CD4-positive, alpha-beta T cell treated with Interleukin-15 for 1 hour (primary cell): ENCODE measurements around the gene WFDC10A.
"Not testable (repeated sequence)": the region's sequence is repeated elsewhere in the genome, so short reads cannot be mapped to it uniquely, and the experiment has no call there.

Experiments used
- DNase-seq: peaks from one replicate; pipeline ENCODE4 v3.0.0-alpha.2; 2020

WFDC10A gene

DNA sequence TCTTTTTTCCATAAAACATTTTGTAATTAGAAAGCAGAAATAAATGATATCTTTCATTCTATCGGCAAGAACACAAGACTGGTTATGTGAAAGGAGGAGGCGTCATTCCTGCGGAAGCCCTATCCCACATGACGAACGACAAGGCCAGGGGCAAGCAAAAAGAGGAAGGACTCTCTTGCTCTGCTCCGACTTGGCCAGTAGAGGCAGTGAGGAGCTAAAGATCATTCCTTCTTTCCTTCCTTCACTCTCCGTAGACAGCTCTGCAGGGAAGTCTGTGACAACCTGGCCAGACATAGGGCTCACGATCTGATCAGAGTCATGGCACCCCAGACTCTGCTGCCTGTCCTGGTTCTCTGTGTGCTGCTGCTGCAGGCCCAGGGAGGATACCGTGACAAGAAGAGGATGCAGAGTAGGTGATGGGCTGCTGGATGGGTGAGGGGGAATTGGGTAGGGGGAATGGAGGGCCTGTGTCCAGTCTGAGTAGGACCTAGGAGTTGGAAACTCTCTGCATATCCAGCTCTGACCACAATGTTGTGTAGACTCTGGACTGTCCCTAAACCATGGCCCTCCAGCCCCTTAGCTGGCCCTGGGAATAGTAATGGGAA, at the start of gene WFDC10A:
Gene WFDC10A, plus strand, starts transcription at position 244 of the 605 bp plus-strand sequence. Its CDS starts 75 bp downstream, at position 319.
- DNase-seq = peak; percentile 34

DNA sequence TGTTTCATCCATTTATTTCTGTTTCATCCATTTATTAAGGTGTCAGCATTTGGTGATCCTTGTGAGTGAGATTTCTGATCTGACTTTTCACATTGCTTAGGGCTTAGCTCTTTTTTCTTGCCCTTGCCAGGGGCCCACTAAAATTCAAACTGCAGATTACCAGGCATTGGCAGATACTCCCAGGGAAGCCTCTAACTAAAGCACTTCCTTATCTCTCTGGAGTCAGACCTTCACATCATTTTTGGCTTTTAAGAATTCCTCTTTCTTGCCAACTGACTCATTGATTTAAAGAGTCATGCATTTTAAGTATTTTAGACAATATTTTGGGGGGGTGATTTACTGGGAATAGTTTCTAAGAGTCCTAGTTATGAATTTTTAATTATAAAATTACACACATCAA, 47.8 kb upstream of the WFDC10A start:
- no peak for DNase-seq

DNA sequence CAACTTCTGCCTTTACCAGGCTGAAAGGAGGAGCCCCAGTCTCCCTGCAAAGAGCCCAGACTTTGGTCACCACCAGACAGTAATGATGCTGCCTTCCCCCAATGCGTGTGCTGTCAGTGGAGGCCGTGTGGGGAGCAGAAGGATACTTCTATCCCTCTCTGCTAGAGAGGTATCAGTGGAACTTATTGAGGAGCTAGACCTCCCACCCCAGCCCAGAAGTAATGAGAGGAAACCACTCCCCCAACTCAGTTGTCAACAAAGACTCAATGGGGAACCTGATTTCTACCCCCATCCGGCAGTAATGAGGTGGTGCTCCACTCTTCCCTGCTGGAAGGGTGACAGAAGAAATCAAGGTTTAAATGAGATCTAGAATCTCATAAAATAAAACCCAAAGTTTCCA, 46.0 kb upstream of the WFDC10A start:
- DNase-seq = no peak

DNA sequence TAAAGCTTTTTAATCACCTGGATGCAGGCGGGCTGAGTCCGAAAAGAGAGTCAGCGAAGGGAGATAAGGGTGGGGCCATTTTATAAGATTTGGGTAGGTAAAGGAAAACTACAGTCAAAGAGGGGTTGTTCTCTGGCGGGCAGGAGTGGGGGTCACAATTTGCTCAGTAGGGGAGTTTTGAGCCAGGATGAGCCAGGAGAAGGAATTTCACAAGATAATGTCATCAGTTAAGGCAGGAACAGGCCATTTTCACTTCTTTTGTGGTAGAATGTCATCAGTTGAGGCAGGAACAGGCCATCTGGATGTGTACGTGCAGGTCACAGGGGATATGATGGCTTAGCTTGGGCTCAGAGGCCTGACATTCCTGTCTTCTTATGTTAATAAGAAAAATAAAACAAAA, 45.2 kb upstream of the WFDC10A start:
- DNase-seq = not testable (repeated sequence)

DNA sequence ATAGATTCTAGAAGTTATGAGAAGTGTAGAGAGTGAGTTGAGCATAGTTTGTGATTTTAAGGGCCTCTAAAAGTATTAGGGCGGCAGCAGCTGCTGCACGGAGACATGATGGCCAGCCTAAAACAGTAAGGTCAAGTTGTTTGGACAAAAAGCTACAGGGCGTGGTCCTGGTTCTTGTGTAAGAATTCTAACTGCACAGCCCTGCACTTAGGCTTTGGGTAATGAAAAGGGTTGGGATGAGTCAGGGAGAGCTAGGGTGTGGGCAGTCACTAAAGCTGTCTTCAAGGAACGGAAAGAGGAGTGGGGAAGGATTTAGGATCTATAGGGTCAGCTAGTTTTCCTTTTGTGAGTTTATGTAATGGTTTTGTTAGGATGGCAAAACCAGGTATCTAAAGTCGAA, 43.6 kb upstream of the WFDC10A start:
- not testable (repeated sequence) for DNase-seq

DNA sequence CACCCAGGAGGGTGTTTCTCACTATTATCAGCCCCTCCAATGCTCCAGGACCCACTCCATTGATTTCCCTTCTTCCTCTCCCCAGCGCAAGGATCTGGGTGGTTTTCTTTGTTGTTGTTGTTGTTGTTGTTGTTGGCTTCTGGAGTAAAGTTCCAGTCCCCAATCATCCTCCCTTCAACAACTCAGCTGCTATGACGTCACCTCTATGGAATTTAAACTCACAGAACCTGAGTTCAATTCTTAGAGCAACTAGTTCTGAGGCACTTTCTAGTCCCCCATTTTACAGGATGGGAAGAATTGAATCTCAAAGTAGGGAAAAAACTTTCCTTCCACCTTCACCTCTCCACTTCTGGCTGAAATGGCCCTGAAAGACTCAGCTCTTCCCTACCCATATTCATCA, 40.7 kb upstream of the WFDC10A start:
- DNase-seq = no peak

DNA sequence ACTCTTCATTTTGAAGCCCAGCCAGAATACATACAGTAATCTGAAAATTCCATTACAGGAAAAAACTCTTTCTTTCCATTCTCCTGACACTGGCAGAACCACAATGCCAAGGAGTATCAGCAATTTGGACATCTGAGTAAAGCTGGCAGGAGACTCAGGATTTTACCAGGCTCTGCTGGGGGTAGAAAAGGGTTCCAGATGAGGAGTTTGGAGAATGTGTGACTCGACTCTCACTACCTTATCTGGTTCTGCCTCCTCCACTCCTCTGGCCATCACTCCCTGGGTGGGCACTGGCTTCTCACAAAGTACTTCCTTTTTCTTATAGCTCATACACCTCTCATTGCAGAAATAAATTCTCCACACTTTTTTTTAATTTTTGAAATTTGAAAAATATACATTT, 39.8 kb upstream of the WFDC10A start:
- DNase-seq = no peak

DNA sequence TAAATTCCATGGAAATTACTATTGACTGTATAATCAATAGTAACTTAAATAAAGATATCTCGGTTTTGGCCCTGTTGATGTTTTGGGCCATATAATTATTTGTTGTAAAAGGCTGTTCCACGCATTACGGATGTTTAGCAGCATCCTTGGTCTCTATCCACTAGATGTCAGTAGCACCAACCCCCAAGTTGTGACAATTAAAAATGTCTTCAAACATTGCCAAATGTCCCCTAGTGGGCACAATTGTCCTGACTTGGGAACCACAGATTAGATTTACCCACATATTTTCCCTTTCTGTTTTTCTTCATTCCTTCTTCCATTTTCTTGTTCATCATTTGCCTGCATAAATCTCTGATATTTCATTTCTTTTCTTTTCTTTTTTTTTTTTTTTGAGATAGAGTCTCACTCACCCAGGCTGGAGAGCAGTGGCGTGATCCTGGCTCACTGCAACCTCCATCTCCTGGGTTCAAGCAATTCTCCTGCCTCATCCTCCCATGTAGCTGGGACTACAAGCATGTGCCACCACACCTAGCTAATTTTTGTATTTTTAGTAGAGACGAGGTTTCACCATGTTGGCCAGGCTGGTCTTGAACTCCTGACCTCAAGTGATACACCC, 36.9 kb upstream of the WFDC10A start:
- no peak for DNase-seq

DNA sequence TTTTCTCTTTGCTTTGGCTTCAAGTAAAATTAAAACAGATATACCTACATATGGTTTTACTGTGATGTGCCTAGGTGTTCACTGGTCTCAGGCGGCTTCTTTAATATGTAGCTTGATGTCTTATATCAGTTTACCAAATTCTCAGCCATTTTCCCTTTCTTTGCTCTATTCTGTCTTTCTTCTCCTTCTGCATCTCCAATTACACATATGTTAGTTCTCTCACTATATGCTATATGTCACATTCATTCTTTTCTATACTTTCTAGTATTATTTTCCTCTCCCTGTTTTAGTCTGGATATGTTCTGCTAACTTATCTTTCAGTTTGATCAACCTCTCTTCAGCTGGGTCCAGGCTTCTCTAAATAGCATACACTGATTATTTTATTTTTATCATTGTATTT, 36.0 kb upstream of the WFDC10A start:
- DNase-seq = no peak

DNA sequence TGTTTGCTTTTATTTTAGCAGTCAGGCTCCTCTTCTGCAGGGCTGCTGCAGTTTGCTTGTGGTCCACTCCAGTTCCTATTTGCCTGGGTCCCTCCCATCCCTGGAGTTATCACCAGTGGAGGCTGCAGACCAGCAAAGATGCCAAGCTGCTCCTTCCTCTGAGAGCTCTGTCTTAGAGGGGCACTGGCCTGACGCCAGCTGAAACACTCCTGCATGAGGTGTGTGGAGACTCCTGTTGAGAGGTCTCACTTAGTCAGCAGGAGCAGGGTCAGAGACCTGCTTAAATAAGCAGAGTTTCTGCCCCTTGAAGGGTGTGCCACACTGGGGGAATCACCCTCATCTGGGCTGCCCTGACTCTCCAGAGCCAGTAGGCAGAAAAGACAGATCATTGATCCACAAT, 34.3 kb upstream of the WFDC10A start:
- DNase-seq = no peak

DNA sequence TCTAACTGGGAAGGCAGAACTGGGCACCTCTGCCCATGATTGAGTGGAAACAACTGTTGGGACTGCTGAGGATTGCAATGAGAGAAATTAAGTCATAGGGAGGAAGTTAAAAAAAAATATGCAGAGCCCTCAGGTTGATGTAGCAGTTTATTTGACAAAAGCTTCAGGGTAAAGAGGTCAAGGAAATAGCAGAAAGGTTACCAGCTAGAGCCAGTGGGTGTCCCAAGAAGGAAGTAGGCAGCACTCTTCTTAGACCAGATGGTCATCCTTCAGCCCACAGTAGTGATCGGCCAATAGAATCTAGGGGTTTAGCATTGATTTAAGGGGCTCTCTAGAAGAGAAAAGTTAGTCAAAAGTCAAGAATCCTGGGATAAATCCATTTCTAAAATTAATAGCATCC, 21.7 kb upstream of the WFDC10A start:
- no peak for DNase-seq

DNA sequence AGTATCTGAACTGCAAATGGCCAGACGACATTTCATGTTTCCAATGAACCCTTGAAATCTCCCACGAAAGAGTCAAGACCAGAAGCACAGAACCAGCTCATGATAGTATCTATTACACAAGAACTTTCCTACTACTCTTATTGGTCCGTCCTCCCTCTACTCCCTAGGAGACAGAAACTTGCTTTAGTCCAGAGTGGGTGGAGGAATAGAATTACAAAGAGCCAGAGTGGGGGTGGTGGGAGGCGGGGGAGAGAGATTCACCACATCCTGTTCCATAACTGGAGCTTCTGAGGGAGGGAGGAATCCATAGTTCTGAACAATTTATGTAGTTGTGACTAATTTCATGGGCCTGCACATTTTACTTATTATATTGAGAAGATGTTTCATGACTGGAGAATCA, 18.5 kb upstream of the WFDC10A start:
- no peak for DNase-seq

DNA sequence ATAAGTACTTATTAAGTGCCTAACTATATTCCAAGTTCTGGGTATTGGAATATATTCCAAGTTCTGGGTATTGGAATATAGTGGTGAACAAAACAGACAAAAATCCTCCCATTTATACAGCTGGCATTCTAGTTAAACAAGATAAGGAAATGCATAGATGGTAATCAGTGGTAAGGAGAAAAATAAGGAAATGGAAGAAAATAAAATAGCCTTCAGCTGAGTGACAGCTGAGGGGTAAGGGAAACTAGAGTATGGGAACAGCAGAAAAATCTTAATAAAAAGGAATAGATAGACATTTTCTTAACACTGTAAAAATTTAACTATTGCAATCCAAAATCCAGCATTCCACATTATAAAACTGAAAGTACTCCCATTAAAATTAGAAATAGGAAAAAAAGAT, 17.2 kb upstream of the WFDC10A start:
- DNase-seq = no peak

DNA sequence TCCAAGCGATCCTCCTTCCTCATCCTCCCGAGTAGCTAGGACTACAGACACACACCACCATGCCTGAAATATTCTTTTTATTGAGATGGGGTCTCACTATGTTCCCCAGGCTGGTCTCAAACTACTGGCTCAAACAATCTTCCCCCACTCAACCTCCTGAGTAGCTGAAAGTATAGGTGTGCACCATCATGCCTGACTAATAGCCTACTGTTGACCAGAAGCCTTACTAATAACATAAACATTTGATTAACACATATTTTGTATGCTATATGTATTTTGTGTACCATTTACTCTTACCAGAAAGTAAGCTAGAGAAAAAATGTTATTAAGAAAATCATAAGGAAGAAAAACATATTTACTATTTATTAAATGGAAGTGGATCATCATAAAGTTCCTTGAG, 11.9 kb upstream of the WFDC10A start:
- no peak for DNase-seq

DNA sequence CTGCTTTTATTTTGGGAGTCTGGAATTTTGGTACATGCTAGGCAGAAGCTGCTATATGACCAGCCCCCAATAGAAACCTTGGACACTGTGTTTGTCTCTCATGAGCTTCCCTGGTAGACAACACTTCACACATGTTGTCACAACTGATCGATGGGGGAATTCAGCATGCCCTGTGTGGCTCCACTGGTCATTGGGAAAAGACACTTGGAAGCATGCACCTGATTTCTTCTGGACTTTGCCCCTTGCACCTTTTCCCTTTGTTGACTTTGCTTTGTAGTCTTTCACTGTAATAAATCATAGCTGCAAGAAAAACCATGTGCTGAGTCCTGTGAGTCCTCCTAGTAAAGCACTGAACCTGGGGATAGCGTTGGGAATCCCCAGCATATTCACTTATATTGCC, 7.9 kb upstream of the WFDC10A start:
- no peak for DNase-seq

DNA sequence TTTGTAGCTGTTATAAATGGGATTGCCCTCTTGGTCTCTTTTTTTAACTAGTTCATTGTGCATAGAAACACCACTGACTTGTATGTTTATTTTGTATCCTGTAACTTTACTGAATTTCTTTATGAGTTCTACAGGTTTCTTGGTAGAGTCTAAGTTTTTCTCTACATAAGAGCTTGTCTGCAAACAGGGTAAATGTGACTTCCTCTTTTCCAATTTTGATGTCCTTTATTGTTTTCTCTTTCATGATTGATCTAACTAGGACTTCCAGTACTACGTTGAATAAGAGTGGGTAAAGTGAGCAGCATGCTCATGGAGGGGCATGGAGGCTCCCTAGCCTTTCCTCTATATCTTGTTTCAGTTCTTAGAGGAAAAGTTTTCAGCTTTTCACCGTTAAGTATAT, 3.0 kb upstream of the WFDC10A start:
- DNase-seq = no peak

DNA sequence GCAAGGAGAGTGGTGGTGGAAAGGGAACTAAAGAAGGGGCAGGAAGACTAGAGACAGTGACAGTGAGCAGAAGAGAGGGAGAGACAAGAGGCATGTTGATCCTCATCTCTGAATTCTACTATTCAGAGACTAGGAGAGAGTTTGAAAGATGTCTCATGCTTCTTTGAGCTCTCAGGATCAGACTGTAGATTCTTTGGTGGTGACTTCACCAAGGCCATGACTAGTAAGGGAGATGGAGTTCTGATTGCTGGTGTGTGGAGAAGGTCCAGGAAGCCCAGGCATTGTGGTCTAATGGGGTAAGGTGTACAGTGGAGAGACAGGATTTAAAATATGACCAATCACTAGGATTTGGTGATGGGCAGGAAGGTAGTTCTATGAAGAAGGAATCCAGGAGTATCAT, 832 bp downstream of the WFDC10A start:
- DNase-seq = no peak

DNA sequence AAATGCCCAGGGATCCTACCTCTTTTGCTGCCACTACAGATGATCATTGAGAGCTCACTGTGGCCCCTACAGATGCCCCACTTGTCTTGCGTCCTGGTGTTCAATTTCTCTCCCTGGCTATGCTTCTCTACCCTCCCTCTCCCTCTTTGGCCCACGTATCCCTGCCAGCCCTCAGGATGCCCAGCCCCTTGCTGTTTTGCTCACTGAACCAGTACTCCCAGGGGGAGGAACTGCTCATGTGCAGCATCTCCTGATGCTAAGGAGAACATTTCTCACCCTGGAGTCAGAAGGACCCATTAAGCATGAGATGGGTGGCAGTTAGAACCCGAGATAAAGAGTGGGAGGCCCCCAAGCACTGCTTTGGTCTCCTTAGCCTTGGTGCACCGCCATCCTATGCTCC, 1.6 kb downstream of the WFDC10A start, which contains the start of gene WFDC9:
Gene WFDC9, minus strand, starts transcription at position 101 of the 400 bp plus-strand sequence. CDS start 21,103 bp downstream, outside the sequence.
- DNase-seq = no peak

DNA sequence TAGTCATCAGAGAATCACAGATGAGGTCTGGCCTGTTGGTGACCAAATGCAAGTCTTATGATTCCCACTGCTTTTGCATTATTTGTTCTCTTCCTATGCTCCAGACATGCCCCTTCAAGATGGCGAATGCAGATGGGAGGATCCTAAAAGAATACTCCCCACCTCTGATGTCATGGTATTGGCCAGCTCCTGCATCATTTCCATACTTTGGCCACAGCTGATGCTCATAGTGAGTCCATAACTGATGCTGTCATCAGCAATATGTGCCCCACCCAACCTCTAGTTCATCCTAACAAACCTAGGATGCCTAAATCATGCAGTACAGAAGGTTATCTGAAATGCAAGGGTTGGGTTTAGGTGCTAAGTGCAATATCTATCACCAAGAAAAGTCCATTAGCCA, 7.0 kb downstream of the WFDC10A start:
- DNase-seq = no peak

DNA sequence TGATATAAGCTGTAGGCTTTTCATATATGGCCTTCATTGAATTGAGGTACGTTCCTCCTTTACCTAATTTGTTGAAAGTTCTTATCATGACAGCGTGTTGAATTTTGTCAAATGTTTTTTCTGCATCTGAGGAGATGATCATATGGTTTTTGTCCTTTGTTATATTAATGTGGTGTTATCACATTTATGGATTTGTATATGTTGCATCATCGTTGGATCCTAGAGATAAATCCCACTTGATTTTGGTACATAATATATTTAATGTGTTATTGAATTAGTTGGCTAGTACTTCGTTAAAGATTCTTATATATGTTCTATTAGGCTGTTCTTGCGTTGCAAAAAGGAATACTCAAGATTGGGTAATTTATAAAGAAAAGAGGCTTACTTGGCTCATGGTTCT, 10.1 kb downstream of the WFDC10A start:
- DNase-seq = no peak

DNA sequence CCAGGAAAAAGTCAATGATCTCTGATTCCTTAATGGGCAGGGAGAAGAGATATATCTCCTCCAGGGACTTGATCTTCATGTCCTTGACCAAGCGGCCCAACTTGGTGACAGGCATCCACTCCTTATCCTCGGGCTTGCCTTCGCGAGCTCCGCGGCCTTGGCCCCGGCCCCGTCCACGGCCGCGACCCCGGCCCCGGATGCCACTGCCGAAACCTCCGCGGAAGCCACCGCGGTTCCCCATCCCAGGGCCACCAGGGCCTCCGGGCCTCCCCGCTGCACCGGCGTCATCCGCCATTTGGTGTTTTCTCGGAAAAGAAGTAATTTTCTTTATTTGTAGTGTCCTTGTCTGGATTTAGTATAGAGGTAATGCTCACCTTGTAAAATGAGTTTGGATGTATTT, 11.5 kb downstream of the WFDC10A start:
- not testable (repeated sequence) for DNase-seq

DNA sequence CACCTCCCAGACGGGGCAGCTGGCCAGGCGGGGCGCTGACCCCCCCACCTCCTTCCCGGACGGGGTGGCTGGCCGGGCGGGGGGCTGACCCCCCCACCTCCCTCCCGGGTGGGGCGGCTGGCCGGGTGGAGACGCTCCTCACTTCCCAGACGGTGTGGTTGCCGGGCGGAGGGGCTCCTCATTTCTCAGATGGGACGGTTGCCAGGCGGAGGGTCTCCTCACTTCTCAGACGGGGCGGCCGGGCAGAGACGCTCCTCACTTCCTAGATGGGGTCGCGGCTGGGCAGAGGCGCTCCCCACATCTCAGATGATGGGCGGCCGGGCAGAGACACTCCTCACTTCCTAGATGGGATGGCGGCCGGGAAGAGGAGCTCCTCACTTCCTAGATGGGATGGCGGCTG, 16.3 kb downstream of the WFDC10A start:
- not testable (repeated sequence) for DNase-seq

DNA sequence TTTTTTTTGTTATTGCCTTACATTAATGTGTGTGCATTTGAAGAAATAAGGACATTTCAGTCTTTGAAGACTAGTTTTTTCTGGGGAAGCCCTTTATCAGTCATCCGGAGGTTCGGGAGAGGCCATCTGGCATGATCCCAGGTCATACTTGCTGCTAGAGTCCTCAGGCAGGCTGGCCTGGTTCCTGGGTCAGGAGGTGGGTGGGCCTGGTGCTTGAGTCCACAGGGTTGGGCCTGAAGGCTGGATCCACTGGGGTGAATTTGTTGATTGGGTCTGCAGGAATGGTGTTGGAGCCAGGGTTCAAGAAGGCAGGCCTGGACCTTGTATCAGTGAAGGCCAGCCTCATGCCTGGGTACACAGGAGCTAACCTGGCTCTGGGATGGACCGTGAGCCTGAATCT, 17.3 kb downstream of the WFDC10A start:
- no peak for DNase-seq

DNA sequence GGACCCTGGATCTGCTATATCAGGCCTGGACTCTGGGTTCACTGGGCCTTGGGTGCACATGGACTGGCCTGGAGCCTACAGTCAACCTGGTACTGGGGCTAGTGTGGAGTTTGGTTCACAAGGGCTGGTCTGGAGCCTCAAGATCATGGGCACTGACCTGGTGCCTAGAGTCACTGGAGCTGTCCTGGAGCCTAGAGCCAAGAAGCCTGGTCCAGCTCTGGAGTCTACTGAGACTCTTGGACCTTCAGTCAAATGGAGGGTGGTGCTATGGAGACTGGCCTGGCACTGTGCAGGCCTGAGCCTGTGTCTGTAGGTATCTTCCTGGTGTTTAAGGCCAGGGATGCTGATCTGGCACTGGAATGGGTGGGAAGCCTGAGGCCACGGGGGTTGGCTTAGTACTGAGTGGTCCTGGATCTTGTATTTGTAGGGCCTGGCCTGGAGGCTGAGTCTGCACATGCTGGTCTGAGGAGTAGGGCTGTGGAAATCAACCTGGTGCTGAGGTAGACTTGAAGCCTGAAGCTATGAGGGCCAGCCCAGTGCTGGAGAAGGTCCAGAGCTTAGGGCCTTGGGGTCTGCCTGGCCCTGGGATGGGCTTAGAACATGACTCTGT, 18.0 kb downstream of the WFDC10A start:
- no peak for DNase-seq
